ENCODE measurements around the gene ALPP. TPM values are rescaled to one million over a fixed set of nuclear protein-coding genes. Genes with fewer than 3 reads are reported as not detected.

Gene ALPP
- total RNA-seq, 1 experiment from 2014 or later, result 0.20 TPM

DNA sequence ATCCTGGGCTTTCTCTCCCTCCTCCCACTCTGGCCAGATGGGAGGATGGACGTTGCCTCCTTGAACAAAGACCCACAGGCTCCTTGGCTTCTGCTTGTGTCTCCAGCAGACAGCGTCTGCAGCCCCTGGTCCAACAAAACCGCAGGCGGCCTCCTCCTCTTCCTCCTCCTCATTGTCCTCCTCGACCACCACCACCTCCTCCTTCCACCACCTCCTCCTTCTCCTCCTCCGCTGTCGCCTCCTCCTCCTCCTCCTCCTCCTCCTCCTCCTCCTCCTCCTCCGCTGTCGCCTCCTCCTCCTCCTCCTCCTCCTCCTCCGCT is 45.7 kb upstream of the ALPP start:
- Histone ChIP-seq H4K8ac (replicated peaks; ENCODE audit: insufficient read length, low read depth, low read length) (no peak overlapping the region), H2BK12ac (ENCODE audit: insufficient read length, low read depth, low read length) (no peak overlapping the region), H3K23me2 (ENCODE audit: insufficient read length, low read depth, low read length, poor library complexity, severe bottlenecking) (no peaks in the 10 kb centered on the region), H3K23ac (ENCODE audit: insufficient read length, low read depth, low read length) (no peak overlapping the region), H4K20me1 (ENCODE audit: control insufficient read depth, insufficient read depth, insufficient read length) (no peaks in the 10 kb centered on the region), H3K9me3 (ENCODE audit: control insufficient read depth, low read depth, low read length) (no peaks in the 10 kb centered on the region), H2BK15ac (ENCODE audit: low read depth, low read length) (no peak overlapping the region), H2AK5ac (ENCODE audit: insufficient read length, low read length) (no peak overlapping the region), H3K27me3 (ENCODE audit: insufficient read depth, low read length) (no peaks in the 10 kb centered on the region), H3K9ac (ENCODE audit: extremely low read depth, insufficient read length, low read length) (no peak overlapping the region), H3K18ac (ENCODE audit: insufficient read length, low read depth, low read length) (no peak overlapping the region), H3K4ac (ENCODE audit: low read depth, low read length) (no peak overlapping the region), H3K4me1 (ENCODE audit: insufficient read depth, low read length) (no peaks in the 10 kb centered on the region), H3K27ac (ENCODE audit: insufficient read length, low read depth, low read length) (no peak overlapping the region), H3T11ph (ENCODE audit: low read length) (no peak overlapping the region), H4K5ac (ENCODE audit: insufficient read length, low read depth, low read length) (no peak overlapping the region), H2BK20ac (ENCODE audit: low read depth, low read length, poor library complexity, severe bottlenecking) (no peak overlapping the region), H4K91ac (ENCODE audit: insufficient read length, low read depth, low read length) (no peak overlapping the region), H2BK5ac (ENCODE audit: insufficient read length, low read length) (no peak overlapping the region), H3K79me1 (ENCODE audit: insufficient read depth, low read depth, low read length, poor library complexity, severe bottlenecking) (no peaks in the 10 kb centered on the region), H3K4me2 (ENCODE audit: insufficient read depth, insufficient read length, low read length) (no peak overlapping the region), H2AFZ (ENCODE audit: low read length) (no peak overlapping the region), H3K56ac (ENCODE audit: insufficient read length, low read depth, low read length) (no peak overlapping the region), H3K79me2 (ENCODE audit: insufficient read depth, low read length) (no peaks in the 10 kb centered on the region), H3K14ac (ENCODE audit: insufficient read depth, low read length) (no peak overlapping the region), H2BK120ac (ENCODE audit: low read depth, low read length, poor library complexity, severe bottlenecking) (no peak overlapping the region)
- no peaks in the 10 kb centered on the region for H3K9me3 Mint-ChIP-seq
- no peak for DNase-seq
- no peaks in the 10 kb centered on the region; the same call in 1 of the 2 replicates for H3K27me3 Mint-ChIP-seq (ENCODE audit: low read depth)
- TF ChIP-seq, protein P1, sequence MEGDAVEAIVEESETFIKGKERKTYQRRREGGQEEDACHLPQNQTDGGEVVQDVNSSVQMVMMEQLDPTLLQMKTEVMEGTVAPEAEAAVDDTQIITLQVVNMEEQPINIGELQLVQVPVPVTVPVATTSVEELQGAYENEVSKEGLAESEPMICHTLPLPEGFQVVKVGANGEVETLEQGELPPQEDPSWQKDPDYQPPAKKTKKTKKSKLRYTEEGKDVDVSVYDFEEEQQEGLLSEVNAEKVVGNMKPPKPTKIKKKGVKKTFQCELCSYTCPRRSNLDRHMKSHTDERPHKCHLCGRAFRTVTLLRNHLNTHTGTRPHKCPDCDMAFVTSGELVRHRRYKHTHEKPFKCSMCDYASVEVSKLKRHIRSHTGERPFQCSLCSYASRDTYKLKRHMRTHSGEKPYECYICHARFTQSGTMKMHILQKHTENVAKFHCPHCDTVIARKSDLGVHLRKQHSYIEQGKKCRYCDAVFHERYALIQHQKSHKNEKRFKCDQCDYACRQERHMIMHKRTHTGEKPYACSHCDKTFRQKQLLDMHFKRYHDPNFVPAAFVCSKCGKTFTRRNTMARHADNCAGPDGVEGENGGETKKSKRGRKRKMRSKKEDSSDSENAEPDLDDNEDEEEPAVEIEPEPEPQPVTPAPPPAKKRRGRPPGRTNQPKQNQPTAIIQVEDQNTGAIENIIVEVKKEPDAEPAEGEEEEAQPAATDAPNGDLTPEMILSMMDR (conservative IDR thresholded peaks at IDR 0.05), result no peak
- H3K4me3 Mint-ChIP-seq, result no peak overlapping the region
- no peaks in the 10 kb centered on the region; a peak in 2 of 7 replicates for H3K36me3 Mint-ChIP-seq (ENCODE audit: insufficient read depth in 1 of 3, low read depth in 3 of 3)
- WGBS (ENCODE audit: extremely low coverage, insufficient read length, low lambda C conversion rate), result no CpG with 5 or more reads among the region's 10 CpGs
- no peak overlapping the region for H3K27ac Mint-ChIP-seq
- peaks cover 2 to 7% of the 10 kb centered on the region in 2 experiments; a peak in 1 of 4 replicates for H3K4me1 Mint-ChIP-seq

All from H9 (cell line).